ENCODE results near the gene SPATA21.

- no peak for TF ChIP-seq RNF2 (IDR thresholded peaks at IDR 0.05; ENCODE audit: borderline replicate concordance, low read depth)
- TF ChIP-seq CHD4 (IDR thresholded peaks at IDR 0.05; ENCODE audit: borderline replicate concordance): no peak
- no peak for TF ChIP-seq RCOR1 (IDR thresholded peaks at IDR 0.05; ENCODE audit: low read depth, low read length)
- TF ChIP-seq, protein P1, sequence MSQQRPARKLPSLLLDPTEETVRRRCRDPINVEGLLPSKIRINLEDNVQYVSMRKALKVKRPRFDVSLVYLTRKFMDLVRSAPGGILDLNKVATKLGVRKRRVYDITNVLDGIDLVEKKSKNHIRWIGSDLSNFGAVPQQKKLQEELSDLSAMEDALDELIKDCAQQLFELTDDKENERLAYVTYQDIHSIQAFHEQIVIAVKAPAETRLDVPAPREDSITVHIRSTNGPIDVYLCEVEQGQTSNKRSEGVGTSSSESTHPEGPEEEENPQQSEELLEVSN (IDR thresholded peaks at IDR 0.05; ENCODE audit: borderline replicate concordance, low read depth): no peak
- no peak for TF ChIP-seq CTCF (IDR thresholded peaks at IDR 0.05)
Measured at GRCh38 chr1:16420424-16421118, 16.7 kb downstream of the SPATA21 start.
